Smooth muscle cell of the brain vasculature (primary cell): ENCODE data around the gene SLC24A3.
A peak's percentile ranks its signal among the peaks of the same experiment; 100 is the strongest.

Experiments
- DNase-seq: peaks from one replicate; pipeline ENCODE4 v3.0.0-alpha.2; 2012; ENCODE audit warnings: low read depth, low spot score

The SLC24A3 gene

GRCh38 chr20:19457611-19458010 lies 245.2 kb downstream of the SLC24A3 start:
- DNase-seq = no peak

GRCh38 chr20:19460386-19460785 lies 247.9 kb downstream of the SLC24A3 start:
- peak; percentile 43 for DNase-seq

- DNase-seq = no peak
Measured at GRCh38 chr20:19462491-19462890, 250.0 kb downstream of the SLC24A3 start.

- DNase-seq = no peak
Measured at GRCh38 chr20:19463597-19463996, 251.2 kb downstream of the SLC24A3 start.

- no peak for DNase-seq
Measured at GRCh38 chr20:19465536-19465935, 253.1 kb downstream of the SLC24A3 start.

- no peak for DNase-seq
Measured at GRCh38 chr20:19466206-19466928, 253.9 kb downstream of the SLC24A3 start.

GRCh38 chr20:19473216-19473921 lies 260.9 kb downstream of the SLC24A3 start:
- no peak for DNase-seq

GRCh38 chr20:19473922-19474286 lies 261.5 kb downstream of the SLC24A3 start:
- no peak for DNase-seq

- DNase-seq = no peak
Measured at GRCh38 chr20:19478320-19478895, 266.0 kb downstream of the SLC24A3 start.

GRCh38 chr20:19482726-19483125 lies 270.3 kb downstream of the SLC24A3 start:
- DNase-seq = no peak

- no peak for DNase-seq
Measured at GRCh38 chr20:19483309-19483708, 270.9 kb downstream of the SLC24A3 start.

- DNase-seq = no peak
Measured at GRCh38 chr20:19486446-19486845, 274.0 kb downstream of the SLC24A3 start.

- DNase-seq = no peak
Measured at GRCh38 chr20:19487420-19487819, 275.0 kb downstream of the SLC24A3 start.

GRCh38 chr20:19491241-19491640 lies 278.8 kb downstream of the SLC24A3 start:
- DNase-seq = no peak

GRCh38 chr20:19492116-19492515 lies 279.7 kb downstream of the SLC24A3 start:
- no peak for DNase-seq

- no peak for DNase-seq
Measured at GRCh38 chr20:19492687-19493336, 280.4 kb downstream of the SLC24A3 start.

GRCh38 chr20:19493794-19494495 lies 281.5 kb downstream of the SLC24A3 start:
- no peak for DNase-seq

GRCh38 chr20:19495905-19496703 lies 283.7 kb downstream of the SLC24A3 start:
- DNase-seq = no peak

- no peak for DNase-seq
Measured at GRCh38 chr20:19497064-19497463, 284.6 kb downstream of the SLC24A3 start.

- no peak for DNase-seq
Measured at GRCh38 chr20:19498756-19499155, 286.3 kb downstream of the SLC24A3 start.
